MM.1S (cell line): Measurements from ENCODE around the gene DOK6.
"Not testable (repeated sequence)": the region's sequence is repeated elsewhere in the genome, so short reads cannot be mapped to it uniquely, and the experiment has no call there.

Source experiments
- DNase-seq: peaks from one replicate; pipeline ENCODE4 v3.0.0-alpha.2; 2015
- H2AFZ ChIP-seq: fragments of 300-600 bp; sonication (generic); 2 replicates; pipeline ENCODE4 v1.6.0; 2016; ENCODE audit warnings: antibody characterized with exemption, low read length
- H3F3A ChIP-seq: fragments of 300-600 bp; sonication (generic); 2 replicates; pipeline ENCODE4 v1.6.1; 2016; ENCODE audit warnings: mild to moderate bottlenecking, antibody characterized with exemption, low read length, moderate library complexity, mixed read lengths; ENCODE audit not compliant: insufficient read depth
- H3K27ac ChIP-seq: fragments of 300-600 bp; sonication (generic); 2 replicates; pipeline ENCODE4 v1.5.1; 2016; ENCODE audit warnings: mild to moderate bottlenecking, low read length
- H3K27me3 ChIP-seq: fragments of 300-600 bp; sonication (generic); replicated peaks from 2 replicates; pipeline ENCODE4 v1.6.0; 2016; ENCODE audit warnings: low read length; ENCODE audit not compliant: insufficient read depth
- H3K36me3 ChIP-seq: fragments of 300-600 bp; sonication (generic); replicated peaks from 2 replicates; pipeline ENCODE4 v1.6.1; 2016; ENCODE audit warnings: mild to moderate bottlenecking, low read length, mixed read lengths; ENCODE audit not compliant: insufficient read depth
- H3K4me1 ChIP-seq: fragments of 300-600 bp; sonication (generic); 2 replicates; pipeline ENCODE4 v1.6.1; 2016; ENCODE audit warnings: low read length, mixed read lengths
- H3K4me2 ChIP-seq: fragments of 300-600 bp; sonication (generic); 2 replicates; pipeline ENCODE4 v1.6.0; 2016; ENCODE audit warnings: low read depth, low read length
- H3K4me3 ChIP-seq: fragments of 300-600 bp; sonication (generic); 2 replicates; pipeline ENCODE4 v1.5.1; 2016; ENCODE audit warnings: low read length, mixed read lengths
- H3K79me2 ChIP-seq: fragments of 300-600 bp; sonication (generic); 2 replicates; pipeline ENCODE4 v1.6.1; 2016; ENCODE audit warnings: mixed run types, low read length, mixed read lengths
- H3K9ac ChIP-seq: fragments of 300-600 bp; sonication (generic); 2 replicates; pipeline ENCODE4 v1.6.1; 2016; ENCODE audit warnings: low read length, mixed read lengths
- H3K9me2 ChIP-seq: fragments of 300-600 bp; sonication (generic); replicated peaks from 2 replicates; pipeline ENCODE4 v1.6.1; 2016; ENCODE audit warnings: mild to moderate bottlenecking, low read length, mixed read lengths; ENCODE audit not compliant: insufficient read depth
- H3K9me3 ChIP-seq: fragments of 300-600 bp; sonication (generic); replicated peaks from 2 replicates; pipeline ENCODE4 v1.6.1; 2016; ENCODE audit warnings: mild to moderate bottlenecking, low read length, mixed read lengths; ENCODE audit not compliant: insufficient read depth
- H4K20me1 ChIP-seq: fragments of 300-600 bp; sonication (generic); 2 replicates; pipeline ENCODE4 v1.6.1; 2016; ENCODE audit warnings: mild to moderate bottlenecking, low read length, moderate library complexity, mixed read lengths; ENCODE audit not compliant: insufficient read depth
- CTCF ChIP-seq: fragments of 300-600 bp; sonication (generic); IDR thresholded peaks from 2 replicates; pipeline ENCODE4 v1.5.1; 2016; ENCODE audit warnings: antibody characterized with exemption, low read length, mixed read lengths
- EZH2 ChIP-seq: fragments of 300-600 bp; sonication (generic); optimal IDR thresholded peaks from 2 replicates; pipeline ENCODE3; 2017; ENCODE audit warnings: low read depth, mild to moderate bottlenecking, antibody characterized with exemption, low read length, mixed read lengths
- EZH2phosphoT487 ChIP-seq: fragments of 300-600 bp; sonication (generic); IDR thresholded peaks from 2 replicates; pipeline ENCODE4 v1.6.1; 2018; ENCODE audit warnings: antibody characterized with exemption, low read length

Gene DOK6

GRCh38 chr18:69358212-69358895, 42.3 kb upstream of the DOK6 start:
- no peaks in the 10 kb centered on the region for H3K79me2 ChIP-seq
- H3K4me1 ChIP-seq, result no peaks in the 10 kb centered on the region
- no peak overlapping the region for H2AFZ ChIP-seq
- no peaks in the 10 kb centered on the region for H3K9me3 ChIP-seq
- H3K36me3 ChIP-seq, result no peaks in the 10 kb centered on the region
- H4K20me1 ChIP-seq, result no peaks in the 10 kb centered on the region
- no peak for TF ChIP-seq CTCF
- TF ChIP-seq EZH2phosphoT487, result no peak
- TF ChIP-seq EZH2, result no peak
- H3K4me2 ChIP-seq, result no peak overlapping the region
- H3K9me2 ChIP-seq, result no peaks in the 10 kb centered on the region
- no peak overlapping the region for H3K4me3 ChIP-seq
- DNase-seq, result no peak
- no peaks in the 10 kb centered on the region for H3F3A ChIP-seq
- no peak overlapping the region for H3K9ac ChIP-seq
- no peak overlapping the region for H3K27ac ChIP-seq
- no peaks in the 10 kb centered on the region for H3K27me3 ChIP-seq

GRCh38 chr18:69359768-69360167, 40.9 kb upstream of the DOK6 start:
- not testable (repeated sequence) for H3K79me2 ChIP-seq, H3K36me3 ChIP-seq, H3K4me2 ChIP-seq, H3K4me1 ChIP-seq, H3K27ac ChIP-seq, H3K4me3 ChIP-seq, H3K9me3 ChIP-seq, H2AFZ ChIP-seq, H3K9ac ChIP-seq, H3K27me3 ChIP-seq, H3K9me2 ChIP-seq, H4K20me1 ChIP-seq, H3F3A ChIP-seq, DNase-seq

- H3K79me2 ChIP-seq, result no peaks in the 10 kb centered on the region
- H3K4me1 ChIP-seq, result no peaks in the 10 kb centered on the region
- H3K27me3 ChIP-seq, result no peaks in the 10 kb centered on the region
- no peaks in the 10 kb centered on the region for H3K9me3 ChIP-seq
- H3K9ac ChIP-seq, result no peak overlapping the region
- H3K27ac ChIP-seq, result no peak overlapping the region
- H3K4me2 ChIP-seq, result no peak overlapping the region
- no peaks in the 10 kb centered on the region for H3K9me2 ChIP-seq
- no peaks in the 10 kb centered on the region for H4K20me1 ChIP-seq
- H2AFZ ChIP-seq, result no peak overlapping the region
- no peaks in the 10 kb centered on the region for H3F3A ChIP-seq
- TF ChIP-seq EZH2 (no peak), EZH2phosphoT487 (no peak), CTCF (no peak)
- no peak overlapping the region for H3K4me3 ChIP-seq
- H3K36me3 ChIP-seq, result no peaks in the 10 kb centered on the region
- no peak for DNase-seq
Observed at GRCh38 chr18:69364930-69365329, 35.8 kb upstream of the DOK6 start.

GRCh38 chr18:69365658-69366057, 35.0 kb upstream of the DOK6 start:
- H3K4me3 ChIP-seq, result no peak overlapping the region
- no peaks in the 10 kb centered on the region for H3K27me3 ChIP-seq
- H3K36me3 ChIP-seq, result no peaks in the 10 kb centered on the region
- DNase-seq, result no peak
- H3K9ac ChIP-seq, result no peak overlapping the region
- H3K9me2 ChIP-seq, result no peaks in the 10 kb centered on the region
- no peaks in the 10 kb centered on the region for H3K4me1 ChIP-seq
- no peak overlapping the region for H2AFZ ChIP-seq
- H4K20me1 ChIP-seq, result no peaks in the 10 kb centered on the region
- no peaks in the 10 kb centered on the region for H3K79me2 ChIP-seq
- H3K9me3 ChIP-seq, result no peaks in the 10 kb centered on the region
- TF ChIP-seq EZH2phosphoT487 (no peak), CTCF (no peak), EZH2 (no peak)
- H3K27ac ChIP-seq, result no peak overlapping the region
- no peak overlapping the region for H3K4me2 ChIP-seq
- no peaks in the 10 kb centered on the region for H3F3A ChIP-seq
